H9 (cell line): ENCODE results near the gene SPPL3. TPM values are rescaled to one million over a fixed set of nuclear protein-coding genes. Genes with fewer than 3 reads are reported as not detected.

ENCODE experiments used
- DNase-seq: peaks from one replicate; pipeline ENCODE4 v3.0.0-alpha.2; 2017
- H2AFZ ChIP-seq: one replicate; pipeline ENCODE4 v1.6.1; 2013; ENCODE audit warnings: mild to moderate bottlenecking, low read length, control low read depth, moderate library complexity
- H2AK5ac ChIP-seq: 2 replicates; pipeline ENCODE4 v1.6.1; 2013; ENCODE audit warnings: low read length, control low read depth, mixed read lengths; ENCODE audit not compliant: insufficient read length
- H2BK120ac ChIP-seq: one replicate; pipeline ENCODE4 v1.6.1; 2013; ENCODE audit warnings: low read depth, mild to moderate bottlenecking, low read length, control low read depth, inconsistent platforms; ENCODE audit not compliant: poor library complexity, severe bottlenecking
- H2BK12ac ChIP-seq: 2 replicates; pipeline ENCODE4 v1.6.1; 2013; ENCODE audit warnings: low read length, control low read depth, mixed read lengths, low read depth; ENCODE audit not compliant: insufficient read length
- H2BK15ac ChIP-seq: 2 replicates; pipeline ENCODE4 v1.6.1; 2013; ENCODE audit warnings: low read depth, low read length, control low read depth
- H2BK20ac ChIP-seq: one replicate; pipeline ENCODE4 v1.6.1; 2013; ENCODE audit warnings: low read depth, mild to moderate bottlenecking, low read length, control low read depth, inconsistent platforms; ENCODE audit not compliant: poor library complexity, severe bottlenecking
- H2BK5ac ChIP-seq: 2 replicates; pipeline ENCODE4 v1.6.1; 2013; ENCODE audit warnings: low read length, control low read depth, mixed read lengths; ENCODE audit not compliant: insufficient read length
- H3K14ac ChIP-seq: 2 replicates; pipeline ENCODE4 v1.6.1; 2013; ENCODE audit warnings: low read length, control low read depth; ENCODE audit not compliant: insufficient read depth
- H3K18ac ChIP-seq: 2 replicates; pipeline ENCODE4 v1.6.1; 2013; ENCODE audit warnings: low read depth, mild to moderate bottlenecking, mixed read lengths, low read length, control low read depth; ENCODE audit not compliant: insufficient read length
- H3K23ac ChIP-seq: 2 replicates; pipeline ENCODE4 v1.6.1; 2013; ENCODE audit warnings: low read length, control low read depth, mixed read lengths, low read depth; ENCODE audit not compliant: insufficient read length
- H3K23me2 ChIP-seq: 2 replicates; pipeline ENCODE4 v1.6.1; 2013; ENCODE audit warnings: low read depth, mild to moderate bottlenecking, mixed read lengths, low read length, control low read depth; ENCODE audit not compliant: insufficient read length, poor library complexity, severe bottlenecking
- H3K27ac ChIP-seq: 2 replicates; pipeline ENCODE4 v1.5.1; 2013; ENCODE audit warnings: low read length, control low read depth, mixed read lengths, low read depth; ENCODE audit not compliant: insufficient read length
- H3K27me3 ChIP-seq: 2 replicates; pipeline ENCODE4 v1.6.1; 2013; ENCODE audit warnings: low read length, control low read depth, inconsistent platforms; ENCODE audit not compliant: insufficient read depth
- H3K4ac ChIP-seq: 2 replicates; pipeline ENCODE4 v1.6.1; 2013; ENCODE audit warnings: low read depth, mild to moderate bottlenecking, control low read depth, inconsistent platforms, low read length, moderate library complexity
- H3K4me1 ChIP-seq: 2 replicates; pipeline ENCODE4 v1.6.1; 2013; ENCODE audit warnings: low read length, control low read depth, inconsistent platforms; ENCODE audit not compliant: insufficient read depth
- H3K4me2 ChIP-seq: 2 replicates; pipeline ENCODE4 v1.6.1; 2013; ENCODE audit warnings: low read length, control low read depth, mixed read lengths; ENCODE audit not compliant: insufficient read length, insufficient read depth
- H3K56ac ChIP-seq: 2 replicates; pipeline ENCODE4 v1.6.1; 2013; ENCODE audit warnings: low read depth, mild to moderate bottlenecking, mixed read lengths, low read length, control low read depth; ENCODE audit not compliant: insufficient read length
- H3K79me1 ChIP-seq: 2 replicates; pipeline ENCODE4 v1.6.1; 2013; ENCODE audit warnings: low read depth, mild to moderate bottlenecking, moderate library complexity, low read length, control low read depth, inconsistent platforms; ENCODE audit not compliant: insufficient read depth, poor library complexity, severe bottlenecking
- H3K79me2 ChIP-seq: 2 replicates; pipeline ENCODE4 v1.6.1; 2013; ENCODE audit warnings: low read length, control low read depth, inconsistent platforms; ENCODE audit not compliant: insufficient read depth
- H3K9ac ChIP-seq: 2 replicates; pipeline ENCODE4 v1.6.1; 2013; ENCODE audit warnings: low read length, control low read depth, mixed read lengths; ENCODE audit not compliant: insufficient read length; ENCODE audit errors: extremely low read depth
- H3K9me3 ChIP-seq: one replicate; pipeline ENCODE4 v1.6.1; 2013; ENCODE audit warnings: low read depth, low read length, inconsistent platforms; ENCODE audit not compliant: control insufficient read depth
- H3T11ph ChIP-seq: one replicate; pipeline ENCODE4 v1.6.1; 2013; ENCODE audit warnings: mild to moderate bottlenecking, low read length, control low read depth, inconsistent platforms
- H4K20me1 ChIP-seq: one replicate; pipeline ENCODE4 v1.6.1; 2013; ENCODE audit not compliant: control insufficient read depth, insufficient read length, insufficient read depth
- H4K5ac ChIP-seq: 2 replicates; pipeline ENCODE4 v1.6.1; 2013; ENCODE audit warnings: low read depth, mild to moderate bottlenecking, mixed read lengths, low read length, control low read depth; ENCODE audit not compliant: insufficient read length
- H4K8ac ChIP-seq: replicated peaks from 2 replicates; pipeline ENCODE4 v1.6.1; 2013; ENCODE audit warnings: low read length, control low read depth, mixed read lengths, low read depth; ENCODE audit not compliant: insufficient read length
- H4K91ac ChIP-seq: 2 replicates; pipeline ENCODE4 v1.6.1; 2013; ENCODE audit warnings: low read depth, mild to moderate bottlenecking, moderate library complexity, mixed read lengths, low read length, control low read depth; ENCODE audit not compliant: insufficient read length
- H3K27ac Mint-ChIP-seq, 3 experiments: 2 replicates in 2 of 3; 3 replicates in 1 of 3; pipeline ENCODE4 v1.8.0; 2020 to 2021; ENCODE audit warnings: mixed read lengths in 3 of 3, mild to moderate bottlenecking in 1 of 3, moderate library complexity in 1 of 3
- H3K27me3 Mint-ChIP-seq: 2 replicates; pipeline ENCODE4 v1.8.0; 2021; ENCODE audit warnings: low read depth, mild to moderate bottlenecking, moderate library complexity, mixed read lengths
- H3K36me3 Mint-ChIP-seq, 3 experiments: 2 replicates in 2 of 3; 3 replicates in 1 of 3; pipeline ENCODE4 v1.8.0; 2020 to 2021; ENCODE audit warnings: low read depth in 3 of 3, mixed read lengths in 3 of 3; ENCODE audit not compliant: insufficient read depth in 1 of 3
- H3K4me1 Mint-ChIP-seq, 2 experiments: 2 replicates each; pipeline ENCODE4 v1.8.0; 2020; ENCODE audit warnings: mixed read lengths in 2 of 2
- H3K4me3 Mint-ChIP-seq, 2 experiments: 2 replicates in 1 of 2; 3 replicates in 1 of 2; pipeline ENCODE4 v1.8.0; 2020 to 2021; ENCODE audit warnings: mild to moderate bottlenecking in 2 of 2, mixed read lengths in 2 of 2, moderate library complexity in 1 of 2
- H3K9me3 Mint-ChIP-seq, 2 experiments: 2 replicates in 1 of 2; 3 replicates in 1 of 2; pipeline ENCODE4 v1.8.0; 2020; ENCODE audit warnings: mild to moderate bottlenecking in 2 of 2, mixed read lengths in 2 of 2, moderate library complexity in 1 of 2
- CTCF ChIP-seq: fragments of 200-600 bp; sonication (generic); conservative IDR thresholded peaks from 3 replicates; pipeline ENCODE4 v1.8.0; 2021; ENCODE audit warnings: antibody characterized with exemption, mild to moderate bottlenecking
- WGBS: extraction: QIAGEN DNeasy Blood & Tissue Kit; methylation state at CpG from one replicate; pipeline ENCODE4 v1.1.7; 2013; ENCODE audit warnings: missing lambda C conversion rate, low lambda C conversion rate, mixed read lengths; ENCODE audit not compliant: insufficient read length; ENCODE audit errors: extremely low coverage; 5-methylcytosine and 5-hydroxymethylcytosine counted together
- total RNA-seq: library from RNA; stranded (reverse); gene quantifications from 2 replicates; pipeline ENCODE4 v1.2.1, GENCODE V29; 2021

SPPL3 gene
- total RNA-seq, 1 experiment from 2014 or later, result 46.3 TPM

GRCh38 chr12:120726510-120726793, 177.7 kb downstream of the SPPL3 start:
- Histone ChIP-seq H3K4me2 (peak overlapping the region; percentile 73), H4K8ac (no peak overlapping the region), H2BK20ac (no peak overlapping the region), H3K23me2 (peaks cover 5% of the 10 kb centered on the region), H3K14ac (no peak overlapping the region), H3K18ac (no peak overlapping the region), H3T11ph (no peak overlapping the region), H2AFZ (no peak overlapping the region), H3K79me2 (0 out of 2 replicates have a peak, but pooled peaks cover 2% of the 10 kb centered on the region), H4K20me1 (no peaks in the 10 kb centered on the region), H3K23ac (no peak overlapping the region), H3K27ac (no peak overlapping the region), H3K4ac (no peak overlapping the region), H2BK120ac (no peak overlapping the region), H3K9ac (no peak overlapping the region), H2BK5ac (no peak overlapping the region), H2BK12ac (no peak overlapping the region), H3K9me3 (no peaks in the 10 kb centered on the region), H3K56ac (no peak overlapping the region), H4K5ac (no peak overlapping the region), H2BK15ac (no peak overlapping the region), H3K4me1 (no peaks in the 10 kb centered on the region), H4K91ac (no peak overlapping the region), H3K79me1 (no peaks in the 10 kb centered on the region), H2AK5ac (no peak overlapping the region), H3K27me3 (no peaks in the 10 kb centered on the region)
- DNase-seq, result no peak
- no peak for TF ChIP-seq CTCF
- H3K27me3 Mint-ChIP-seq, result peaks cover 7% of the 10 kb centered on the region; the same call in 1 of the 2 replicates
- peaks cover 15 to 45% (median 42%) of the 10 kb centered on the region in 3 experiments for H3K36me3 Mint-ChIP-seq
- H3K27ac Mint-ChIP-seq, result no peak overlapping the region; a peak in 1 of 7 replicates
- peak overlapping the region; percentile 79 to 86 for H3K4me3 Mint-ChIP-seq
- H3K4me1 Mint-ChIP-seq, result peaks cover 14 to 17% of the 10 kb centered on the region in 2 experiments
- no peaks in the 10 kb centered on the region; a peak in 1 of 5 replicates for H3K9me3 Mint-ChIP-seq
- no CpG with 5 or more reads among the region's 9 CpGs for WGBS
